Measurements from ENCODE around the gene FLRT2.

DNA sequence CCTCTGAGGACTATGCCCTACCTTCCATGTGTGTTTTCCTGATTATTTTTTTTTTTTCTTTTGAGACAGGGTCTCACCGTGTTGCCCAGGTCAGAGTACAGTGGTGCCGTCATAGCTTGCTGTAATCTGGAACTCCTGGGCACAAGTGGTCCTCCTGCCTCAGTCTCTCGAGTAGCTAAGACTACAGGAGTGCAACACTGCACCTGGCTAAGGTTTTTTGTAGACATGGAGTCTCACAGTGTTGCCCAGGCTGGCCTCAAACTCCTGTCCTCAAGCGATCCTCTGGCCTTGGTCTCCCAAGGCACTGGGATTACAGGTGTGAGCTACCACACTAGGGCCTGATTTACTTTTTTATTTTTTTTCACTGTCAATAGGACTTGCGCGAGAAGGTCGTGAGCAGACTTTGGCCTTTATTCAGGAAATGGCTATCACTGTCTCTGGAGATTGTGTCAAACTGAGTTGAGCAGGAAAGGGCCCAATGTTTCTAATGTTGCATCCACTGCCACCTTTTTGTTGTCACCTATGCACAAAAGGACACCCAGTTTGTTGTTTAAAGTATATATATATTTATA, 47.7 kb downstream of the FLRT2 start:
- TF ChIP-seq E2F3 (CRISPR knock-in tag; IDR thresholded peaks at IDR 0.05) = no peak
- TF ChIP-seq TAF1 (IDR thresholded peaks at IDR 0.05; ENCODE audit: control insufficient read depth, extremely low read depth, insufficient read depth, low read length, severe bottlenecking) = no peak
- TF ChIP-seq, protein P1, sequence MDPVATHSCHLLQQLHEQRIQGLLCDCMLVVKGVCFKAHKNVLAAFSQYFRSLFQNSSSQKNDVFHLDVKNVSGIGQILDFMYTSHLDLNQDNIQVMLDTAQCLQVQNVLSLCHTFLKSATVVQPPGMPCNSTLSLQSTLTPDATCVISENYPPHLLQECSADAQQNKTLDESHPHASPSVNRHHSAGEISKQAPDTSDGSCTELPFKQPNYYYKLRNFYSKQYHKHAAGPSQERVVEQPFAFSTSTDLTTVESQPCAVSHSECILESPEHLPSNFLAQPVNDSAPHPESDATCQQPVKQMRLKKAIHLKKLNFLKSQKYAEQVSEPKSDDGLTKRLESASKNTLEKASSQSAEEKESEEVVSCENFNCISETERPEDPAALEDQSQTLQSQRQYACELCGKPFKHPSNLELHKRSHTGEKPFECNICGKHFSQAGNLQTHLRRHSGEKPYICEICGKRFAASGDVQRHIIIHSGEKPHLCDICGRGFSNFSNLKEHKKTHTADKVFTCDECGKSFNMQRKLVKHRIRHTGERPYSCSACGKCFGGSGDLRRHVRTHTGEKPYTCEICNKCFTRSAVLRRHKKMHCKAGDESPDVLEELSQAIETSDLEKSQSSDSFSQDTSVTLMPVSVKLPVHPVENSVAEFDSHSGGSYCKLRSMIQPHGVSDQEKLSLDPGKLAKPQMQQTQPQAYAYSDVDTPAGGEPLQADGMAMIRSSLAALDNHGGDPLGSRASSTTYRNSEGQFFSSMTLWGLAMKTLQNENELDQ (CRISPR knock-in tag; IDR thresholded peaks at IDR 0.05; ENCODE audit: borderline replicate concordance) = no peak
- TF ChIP-seq ZNF217 (CRISPR knock-in tag; IDR thresholded peaks at IDR 0.05) = no peak
- TF ChIP-seq SMARCA5 (IDR thresholded peaks at IDR 0.05) = no peak
- no peak for TF ChIP-seq ZBTB7A (IDR thresholded peaks at IDR 0.05; ENCODE audit: borderline replicate concordance, control insufficient read depth, low read depth, low read length)
- TF ChIP-seq ARHGAP35 (IDR thresholded peaks at IDR 0.05; ENCODE audit: partially characterized antibody) = no peak
- TF ChIP-seq ZNF561 (CRISPR knock-in tag; conservative IDR thresholded peaks at IDR 0.05) = no peak
- TF ChIP-seq, protein P2, sequence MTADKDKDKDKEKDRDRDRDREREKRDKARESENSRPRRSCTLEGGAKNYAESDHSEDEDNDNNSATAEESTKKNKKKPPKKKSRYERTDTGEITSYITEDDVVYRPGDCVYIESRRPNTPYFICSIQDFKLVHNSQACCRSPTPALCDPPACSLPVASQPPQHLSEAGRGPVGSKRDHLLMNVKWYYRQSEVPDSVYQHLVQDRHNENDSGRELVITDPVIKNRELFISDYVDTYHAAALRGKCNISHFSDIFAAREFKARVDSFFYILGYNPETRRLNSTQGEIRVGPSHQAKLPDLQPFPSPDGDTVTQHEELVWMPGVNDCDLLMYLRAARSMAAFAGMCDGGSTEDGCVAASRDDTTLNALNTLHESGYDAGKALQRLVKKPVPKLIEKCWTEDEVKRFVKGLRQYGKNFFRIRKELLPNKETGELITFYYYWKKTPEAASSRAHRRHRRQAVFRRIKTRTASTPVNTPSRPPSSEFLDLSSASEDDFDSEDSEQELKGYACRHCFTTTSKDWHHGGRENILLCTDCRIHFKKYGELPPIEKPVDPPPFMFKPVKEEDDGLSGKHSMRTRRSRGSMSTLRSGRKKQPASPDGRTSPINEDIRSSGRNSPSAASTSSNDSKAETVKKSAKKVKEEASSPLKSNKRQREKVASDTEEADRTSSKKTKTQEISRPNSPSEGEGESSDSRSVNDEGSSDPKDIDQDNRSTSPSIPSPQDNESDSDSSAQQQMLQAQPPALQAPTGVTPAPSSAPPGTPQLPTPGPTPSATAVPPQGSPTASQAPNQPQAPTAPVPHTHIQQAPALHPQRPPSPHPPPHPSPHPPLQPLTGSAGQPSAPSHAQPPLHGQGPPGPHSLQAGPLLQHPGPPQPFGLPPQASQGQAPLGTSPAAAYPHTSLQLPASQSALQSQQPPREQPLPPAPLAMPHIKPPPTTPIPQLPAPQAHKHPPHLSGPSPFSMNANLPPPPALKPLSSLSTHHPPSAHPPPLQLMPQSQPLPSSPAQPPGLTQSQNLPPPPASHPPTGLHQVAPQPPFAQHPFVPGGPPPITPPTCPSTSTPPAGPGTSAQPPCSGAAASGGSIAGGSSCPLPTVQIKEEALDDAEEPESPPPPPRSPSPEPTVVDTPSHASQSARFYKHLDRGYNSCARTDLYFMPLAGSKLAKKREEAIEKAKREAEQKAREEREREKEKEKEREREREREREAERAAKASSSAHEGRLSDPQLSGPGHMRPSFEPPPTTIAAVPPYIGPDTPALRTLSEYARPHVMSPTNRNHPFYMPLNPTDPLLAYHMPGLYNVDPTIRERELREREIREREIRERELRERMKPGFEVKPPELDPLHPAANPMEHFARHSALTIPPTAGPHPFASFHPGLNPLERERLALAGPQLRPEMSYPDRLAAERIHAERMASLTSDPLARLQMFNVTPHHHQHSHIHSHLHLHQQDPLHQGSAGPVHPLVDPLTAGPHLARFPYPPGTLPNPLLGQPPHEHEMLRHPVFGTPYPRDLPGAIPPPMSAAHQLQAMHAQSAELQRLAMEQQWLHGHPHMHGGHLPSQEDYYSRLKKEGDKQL (CRISPR knock-in tag; IDR thresholded peaks at IDR 0.05; ENCODE audit: borderline replicate concordance) = no peak
- TF ChIP-seq PTBP1 (IDR thresholded peaks at IDR 0.05; ENCODE audit: low read depth, low read length) = no peak
- TF ChIP-seq ZKSCAN1 (IDR thresholded peaks at IDR 0.05; ENCODE audit: low read depth, low read length) = no peak
- no peak for TF ChIP-seq ELF2 (CRISPR knock-in tag; IDR thresholded peaks at IDR 0.05)

All from K562 (cell line).